Tibial nerve (tissue), 4 donors: ENCODE results near the gene CASP9. TPM values are rescaled to one million over a fixed set of nuclear protein-coding genes. Genes with fewer than 3 reads are reported as not detected.
"Not testable (repeated sequence)": the region's sequence is repeated elsewhere in the genome, so short reads cannot be mapped to it uniquely, and the experiment has no call there.

Experiments used
- DNase-seq, 2 donors: peaks; one replicate each; pipeline ENCODE4 v3.0.0-alpha.2; 2019; ENCODE audit warnings: low spot score in 2 of 2
- H3K27ac ChIP-seq, 4 donors: fragments of 200-600 bp; sonication (generic) in 3 of 4; one replicate each; pipeline ENCODE4 v1.5.1; 2017 to 2019; ENCODE audit warnings: mild to moderate bottlenecking in 1 of 4
- H3K27me3 ChIP-seq, 2 donors: fragments of 200-600 bp; sonication (generic) in 1 of 2; one replicate each; pipeline versions ENCODE4 v1.5.1 to v1.6.0; 2017 to 2019
- H3K36me3 ChIP-seq, 3 donors: fragments of 200-600 bp; sonication (generic); one replicate each; pipeline ENCODE4 v1.5.1; 2018 to 2019
- H3K4me1 ChIP-seq, 4 donors: fragments of 200-600 bp; sonication (generic) in 3 of 4; one replicate each; pipeline ENCODE4 v1.5.1; 2017 to 2019
- H3K4me3 ChIP-seq, 4 donors: fragments of 200-600 bp; sonication (generic) in 3 of 4; one replicate each; pipeline ENCODE4 v1.5.1; 2017 to 2019; ENCODE audit warnings: mild to moderate bottlenecking in 1 of 4, moderate library complexity in 1 of 4
- H3K9me3 ChIP-seq, 4 donors: fragments of 200-600 bp; sonication (generic) in 3 of 4; one replicate each; pipeline ENCODE4 v1.5.1; 2017 to 2019
- EP300 ChIP-seq, 2 donors: sonication (generic); formaldehyde crosslinking; IDR thresholded peaks; one replicate each; pipeline ENCODE4 v1.6.1; 2017; ENCODE audit warnings: antibody characterized with exemption in 2 of 2, mild to moderate bottlenecking in 1 of 2
- POLR2A ChIP-seq, 2 donors: fragments of 450-650 bp; IDR thresholded peaks; one replicate each; pipeline ENCODE4 v1.6.1; 2017; ENCODE audit warnings: antibody characterized with exemption in 2 of 2, mild to moderate bottlenecking in 2 of 2, moderate library complexity in 2 of 2
- WGBS, 2 donors: methylation state at CpG; one replicate each; pipeline ENCODE4 v1.1.5; 2018; 5-methylcytosine and 5-hydroxymethylcytosine counted together
- total RNA-seq, 4 donors: library from RNA; depleted of rRNA; stranded (reverse); fragments of >200 nt; gene quantifications; one replicate each; pipeline ENCODE4 v1.1.0, GENCODE V29; 2016
- TF ChIP-seq, protein P1 (sequence below), 5 experiments: fragments of 200-600 bp in 3 of 5; fragments of 450-650 bp in 2 of 5; sonication (generic) in 3 of 5; IDR thresholded peaks; one replicate each; pipeline ENCODE4 v1.5.1; 2016 to 2019; ENCODE audit warnings: antibody characterized with exemption in 5 of 5, mild to moderate bottlenecking in 3 of 5, moderate library complexity in 2 of 5

CASP9 gene
- total RNA-seq, 4 donors from 2014 or later = 39.6 to 82.8 (median 51.7) TPM

DNA sequence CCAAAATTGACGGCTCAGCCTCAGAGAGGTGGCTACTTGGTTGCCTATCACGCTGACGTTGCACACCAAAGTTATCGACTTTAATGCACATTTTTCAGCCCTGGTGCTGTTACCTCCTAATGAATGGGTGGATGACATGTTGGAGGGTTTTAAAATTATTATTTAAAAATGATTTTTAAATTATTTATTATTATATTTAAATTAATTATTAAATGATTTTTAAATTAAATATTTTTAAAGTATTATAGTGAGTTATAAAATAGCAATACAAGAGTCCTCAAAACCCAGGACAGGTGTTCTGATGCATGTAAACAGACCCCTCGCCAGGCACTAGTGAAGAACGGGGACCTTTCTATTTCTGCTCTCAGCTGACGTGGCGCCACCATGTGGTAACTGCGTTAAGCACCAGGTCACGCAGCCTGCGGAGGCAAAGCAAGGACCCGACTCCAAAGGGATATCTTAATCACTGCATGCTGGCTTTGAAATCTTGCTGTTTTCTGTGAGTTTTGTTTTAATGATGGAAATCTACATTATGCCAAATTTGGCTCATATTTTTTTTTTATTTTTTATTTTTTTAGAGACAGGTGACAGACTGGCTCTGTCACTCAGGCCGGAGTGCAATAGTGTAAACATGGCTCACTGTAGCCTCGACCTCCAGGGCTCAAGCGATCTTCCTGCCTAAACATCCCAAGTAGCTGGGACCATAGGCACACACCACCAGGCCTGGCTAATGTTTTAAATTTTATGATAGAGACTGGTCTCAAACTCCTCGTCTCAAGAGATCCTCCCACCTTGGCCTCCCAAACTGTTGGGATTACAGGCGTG, 22.6 kb downstream of the CASP9 start:
- H3K27ac ChIP-seq = no peak overlapping the region
- H3K9me3 ChIP-seq = peaks cover 0 to 4% (median 0%) of the 10 kb centered on the region in 4 donors
- H3K36me3 ChIP-seq = peaks cover 0 to 89% (median 6%) of the 10 kb centered on the region in 3 donors
- H3K4me1 ChIP-seq = no peaks in the 10 kb centered on the region
- TF ChIP-seq EP300 (IDR thresholded peaks at IDR 0.05) = no peak
- TF ChIP-seq, protein P1, sequence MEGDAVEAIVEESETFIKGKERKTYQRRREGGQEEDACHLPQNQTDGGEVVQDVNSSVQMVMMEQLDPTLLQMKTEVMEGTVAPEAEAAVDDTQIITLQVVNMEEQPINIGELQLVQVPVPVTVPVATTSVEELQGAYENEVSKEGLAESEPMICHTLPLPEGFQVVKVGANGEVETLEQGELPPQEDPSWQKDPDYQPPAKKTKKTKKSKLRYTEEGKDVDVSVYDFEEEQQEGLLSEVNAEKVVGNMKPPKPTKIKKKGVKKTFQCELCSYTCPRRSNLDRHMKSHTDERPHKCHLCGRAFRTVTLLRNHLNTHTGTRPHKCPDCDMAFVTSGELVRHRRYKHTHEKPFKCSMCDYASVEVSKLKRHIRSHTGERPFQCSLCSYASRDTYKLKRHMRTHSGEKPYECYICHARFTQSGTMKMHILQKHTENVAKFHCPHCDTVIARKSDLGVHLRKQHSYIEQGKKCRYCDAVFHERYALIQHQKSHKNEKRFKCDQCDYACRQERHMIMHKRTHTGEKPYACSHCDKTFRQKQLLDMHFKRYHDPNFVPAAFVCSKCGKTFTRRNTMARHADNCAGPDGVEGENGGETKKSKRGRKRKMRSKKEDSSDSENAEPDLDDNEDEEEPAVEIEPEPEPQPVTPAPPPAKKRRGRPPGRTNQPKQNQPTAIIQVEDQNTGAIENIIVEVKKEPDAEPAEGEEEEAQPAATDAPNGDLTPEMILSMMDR (IDR thresholded peaks at IDR 0.05) = peak in 4 of 5 experiments; percentile 35 to 49 (median 39)
- no peak for TF ChIP-seq POLR2A (IDR thresholded peaks at IDR 0.05)
- 65 to 66% methylated on average over 17 of the region's 17 CpGs for WGBS, 2 donors
- no peaks in the 10 kb centered on the region for H3K27me3 ChIP-seq
- DNase-seq = peak in 1 of 2 donors; percentile 55
- no peak overlapping the region for H3K4me3 ChIP-seq

DNA sequence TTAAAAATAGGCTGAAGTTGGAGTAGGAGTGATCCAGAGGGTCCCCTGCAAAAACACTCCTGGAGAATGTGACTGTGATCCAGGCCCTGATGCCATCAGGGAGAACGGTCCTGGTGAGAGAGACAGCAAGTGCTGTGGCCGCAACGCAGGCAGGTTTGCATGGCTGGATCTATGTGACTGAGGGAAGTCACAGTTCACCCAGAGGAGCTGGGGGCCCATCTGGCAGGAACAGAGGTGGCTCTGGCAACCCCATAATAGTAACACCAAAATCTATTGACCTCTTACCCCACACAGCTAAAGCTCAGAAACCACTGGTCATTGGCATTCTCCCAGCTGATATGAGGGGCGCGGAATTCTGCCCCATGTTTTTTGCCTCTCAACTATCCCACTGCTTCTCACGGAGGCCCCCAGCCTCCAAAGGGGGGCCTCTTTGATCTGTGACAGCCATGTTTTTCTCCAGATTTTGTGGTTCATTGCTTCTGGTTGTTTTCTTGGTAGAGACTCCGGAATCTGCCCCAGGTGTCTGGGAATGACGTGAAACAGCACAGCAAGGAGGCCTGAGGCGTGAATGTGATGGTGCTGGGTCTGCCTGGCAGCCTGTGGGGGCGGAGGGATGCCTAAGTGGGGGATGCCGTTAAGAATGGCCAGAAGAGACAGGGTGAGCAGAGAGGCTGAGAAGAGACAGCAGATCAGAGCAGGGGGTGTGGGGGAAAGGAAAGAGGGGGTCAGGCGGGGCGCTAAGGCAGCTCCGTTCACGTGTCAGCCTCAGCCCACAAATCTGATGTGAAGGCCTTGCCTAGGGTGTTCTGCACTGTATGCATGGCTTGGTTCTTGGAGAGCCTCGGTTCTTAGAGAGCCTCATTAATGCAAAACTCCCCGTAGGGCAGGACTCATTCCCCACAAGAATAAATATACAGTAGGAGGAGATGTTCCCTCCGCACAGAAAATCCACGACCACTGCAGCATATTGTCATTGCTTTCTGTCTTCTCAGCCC, 23.5 kb downstream of the CASP9 start:
- 76 to 84% methylated on average over 19 of the region's 19 CpGs for WGBS, 2 donors
- no peak for DNase-seq
- Histone ChIP-seq H3K4me1 (no peaks in the 10 kb centered on the region), H3K4me3 (no peak overlapping the region), H3K27me3 (no peaks in the 10 kb centered on the region), H3K36me3 (peaks cover 0 to 90% (median 6%) of the 10 kb centered on the region in 3 donors), H3K9me3 (peaks cover 0 to 4% (median 0%) of the 10 kb centered on the region in 4 donors), H3K27ac (no peak overlapping the region)
- TF ChIP-seq, protein P1 (IDR thresholded peaks at IDR 0.05) = no peak
- TF ChIP-seq EP300 (IDR thresholded peaks at IDR 0.05) (no peak), POLR2A (IDR thresholded peaks at IDR 0.05) (no peak)

DNA sequence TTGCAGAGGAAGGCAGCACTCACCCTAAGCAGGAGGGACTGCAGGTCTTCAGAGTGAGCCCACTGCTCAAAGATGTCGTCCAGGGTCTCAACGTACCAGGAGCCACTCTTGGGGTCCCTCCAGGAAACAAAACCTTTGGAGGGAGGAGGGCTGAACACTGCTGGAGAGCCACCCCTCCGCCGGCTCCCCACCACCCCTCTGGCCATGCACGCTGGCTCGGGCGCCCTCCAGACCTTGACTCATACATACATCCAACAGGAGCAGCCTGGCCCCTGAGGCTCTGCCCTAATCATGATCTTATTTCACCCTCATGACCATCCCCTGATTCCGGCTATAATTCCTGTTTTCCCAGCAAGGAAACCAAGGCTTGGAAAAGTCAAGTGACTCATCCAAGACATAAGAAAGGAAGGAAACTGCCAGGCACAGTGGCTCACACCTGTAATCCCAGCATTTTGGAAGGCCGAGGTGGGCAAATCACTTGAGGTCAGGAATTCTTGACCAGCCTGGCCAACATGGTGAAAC, 30.1 kb downstream of the CASP9 start:
- no peaks in the 10 kb centered on the region for H3K27me3 ChIP-seq
- WGBS, 2 donors = 94 to 96% methylated on average over 5 to 9 of the region's 9 CpGs
- TF ChIP-seq EP300 (IDR thresholded peaks at IDR 0.05) (no peak), POLR2A (IDR thresholded peaks at IDR 0.05) (no peak)
- TF ChIP-seq, protein P1 (IDR thresholded peaks at IDR 0.05) = no peak
- peaks cover 0 to 12% (median 0%) of the 10 kb centered on the region in 4 donors for H3K9me3 ChIP-seq
- H3K27ac ChIP-seq = no peak overlapping the region
- no peak for DNase-seq
- no peak overlapping the region for H3K4me3 ChIP-seq
- H3K36me3 ChIP-seq = peaks cover 0 to 99% (median 0%) of the 10 kb centered on the region in 3 donors
- no peaks in the 10 kb centered on the region for H3K4me1 ChIP-seq

DNA sequence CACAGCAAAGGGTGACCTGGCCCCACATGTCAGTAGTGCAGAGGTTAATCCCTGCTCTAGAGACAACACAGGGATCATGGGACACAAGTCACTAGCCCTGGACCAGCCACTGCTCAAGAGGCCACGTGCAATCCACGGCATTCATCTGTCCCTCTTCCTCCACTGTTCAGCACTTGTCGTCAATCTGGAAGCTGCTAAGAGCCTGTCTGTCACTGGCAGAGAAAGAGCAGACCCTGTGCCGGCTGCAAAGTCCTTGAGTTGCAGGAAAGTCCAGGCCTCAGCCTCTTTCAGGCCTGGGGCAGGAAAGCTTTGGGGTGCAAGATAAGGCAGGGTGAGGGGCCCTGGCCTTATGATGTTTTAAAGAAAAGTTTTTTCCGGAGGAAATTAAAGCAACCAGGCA, 31.4 kb downstream of the CASP9 start:
- no peak for DNase-seq
- WGBS, 2 donors = 77 to 78% methylated on average over 3 to 5 of the region's 5 CpGs
- no peak overlapping the region for H3K27ac ChIP-seq
- H3K27me3 ChIP-seq = no peaks in the 10 kb centered on the region
- peaks cover 0 to 97% (median 0%) of the 10 kb centered on the region in 3 donors for H3K36me3 ChIP-seq
- TF ChIP-seq, protein P1 (IDR thresholded peaks at IDR 0.05) = no peak
- H3K4me1 ChIP-seq = no peaks in the 10 kb centered on the region
- H3K9me3 ChIP-seq = peaks cover 0 to 8% (median 0%) of the 10 kb centered on the region in 4 donors
- no peak overlapping the region for H3K4me3 ChIP-seq

DNA sequence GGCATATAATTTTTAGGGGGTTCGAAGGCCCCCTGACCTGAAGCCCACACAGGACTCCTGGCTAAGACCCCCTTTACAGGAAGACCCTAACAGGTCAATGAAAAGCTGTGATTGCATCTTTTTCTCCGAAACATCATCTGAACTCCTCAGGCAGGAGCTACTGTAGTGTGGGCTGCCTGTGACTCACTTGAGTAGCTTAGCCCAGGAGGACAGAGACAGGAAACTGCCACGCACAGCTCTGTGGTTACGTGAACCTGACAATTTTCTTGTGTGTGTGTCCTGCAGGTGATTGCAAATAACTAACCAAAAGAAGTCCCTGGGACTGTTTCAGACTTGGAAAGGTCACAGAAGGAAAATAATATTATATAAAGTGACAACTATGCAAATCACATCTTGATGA, 33.0 kb downstream of the CASP9 start:
- not testable (repeated sequence) for DNase-seq

More for the DNA sequence above, 33.0 kb downstream of the CASP9 start:
- H3K27ac ChIP-seq, H3K4me1 ChIP-seq, H3K9me3 ChIP-seq, H3K27me3 ChIP-seq, H3K4me3 ChIP-seq: not testable (repeated sequence)
- H3K36me3 ChIP-seq = peaks cover 0 to 98% (median 0%) of the 10 kb centered on the region in 3 donors
- 82 to 95% methylated on average over 4 of the region's 4 CpGs for WGBS, 2 donors
